Endothelial cell of umbilical vein (primary cell): Measurements from ENCODE around the gene TBC1D8. TPM values are rescaled to one million over a fixed set of nuclear protein-coding genes. Genes with fewer than 3 reads are reported as not detected.

ENCODE experiments used
- BruUV-seq: library from RNA; stranded (reverse); fragments of 400-500 nt; replicated peaks from 2 replicates; lab custom pipeline; 2021; lab: Mats Ljungman, UMichigan
- CTCF ChIA-PET: fragments of 300-600, 350-600 bp; sonication (Branson Sonifier 250); formaldehyde crosslinking; loops from one replicate; lab custom pipeline; 2021; ENCODE audit warnings: antibody characterized with exemption, inconsistent platforms; lab: Charles Lee
- POLR2A ChIA-PET: fragments of 300-600, 350-600 bp; sonication (Branson Sonifier 250); formaldehyde crosslinking; loops from one replicate; lab custom pipeline; 2021; ENCODE audit warnings: antibody characterized with exemption, inconsistent platforms; lab: Charles Lee
- DNase-seq: peaks from one replicate; pipeline ENCODE4 v3.0.0-alpha.2; 2011; ENCODE audit warnings: low read depth, low spot score
- FAIRE-seq: peaks from 2 replicates; lab custom pipeline; 2011; peaks lifted over from hg19 to GRCh38; lab: Jason Lieb, UNC
- H2AFZ ChIP-seq: 2 replicates; pipeline ENCODE4 v1.6.0; 2012; ENCODE audit warnings: low read depth, low read length, control low read depth, inconsistent platforms
- H3K27ac ChIP-seq: 2 replicates; pipeline ENCODE4 v1.5.1; 2011; ENCODE audit warnings: low read depth, mild to moderate bottlenecking, control low read depth, low read length, moderate library complexity; ENCODE audit not compliant: insufficient read depth
- H3K27me3 ChIP-seq, 2 experiments: 2 replicates each; pipeline versions ENCODE4 v1.6.0 to v1.6.1; 2011; ENCODE audit warnings: low read length in 2 of 2, mixed read lengths in 1 of 2; ENCODE audit not compliant: control insufficient read depth in 2 of 2, insufficient read depth in 2 of 2
- H3K36me3 ChIP-seq, 2 experiments: 2 replicates in 1 of 2; 3 replicates in 1 of 2; pipeline ENCODE4 v1.5.1; 2011; ENCODE audit warnings: low read length in 2 of 2, mild to moderate bottlenecking in 1 of 2, moderate library complexity in 1 of 2; ENCODE audit not compliant: control insufficient read depth in 2 of 2, insufficient read depth in 2 of 2; ENCODE audit errors: extremely low read depth in 1 of 2
- H3K4me1 ChIP-seq: 3 replicates; pipeline ENCODE4 v1.5.1; 2011; ENCODE audit warnings: mild to moderate bottlenecking, low read length; ENCODE audit not compliant: control insufficient read depth, insufficient read depth; ENCODE audit errors: extremely low read depth
- H3K4me2 ChIP-seq: 2 replicates; pipeline ENCODE4 v1.6.1; 2011; ENCODE audit warnings: low read length, control low read depth, mixed read lengths; ENCODE audit not compliant: insufficient read depth
- H3K4me3 ChIP-seq, 3 experiments: fragments of 200-600 bp in 1 of 3; sonication (generic), shearing (Covaris generic) in 1 of 3; replicated peaks in 1 of 3; 2 replicates each; pipeline ENCODE4 v1.5.1; 2011 to 2016; ENCODE audit warnings: control low read depth in 3 of 3, low read length in 3 of 3, mild to moderate bottlenecking in 2 of 3, inconsistent platforms in 1 of 3, low read depth in 1 of 3, moderate library complexity in 1 of 3; ENCODE audit not compliant: insufficient read depth in 1 of 3
- H3K79me2 ChIP-seq: 2 replicates; pipeline ENCODE4 v1.6.0; 2012; ENCODE audit warnings: low read length, inconsistent platforms; ENCODE audit not compliant: control insufficient read depth, insufficient read depth
- H3K9ac ChIP-seq: replicated peaks from 2 replicates; pipeline ENCODE3; 2011; ENCODE audit warnings: low read length, control low read depth; ENCODE audit not compliant: insufficient read depth; ENCODE audit errors: extremely low read depth
- H3K9me1 ChIP-seq: replicated peaks from 3 replicates; pipeline ENCODE4 v1.6.0; 2011; ENCODE audit warnings: mild to moderate bottlenecking, low read length; ENCODE audit not compliant: control insufficient read depth, insufficient read depth; ENCODE audit errors: extremely low read depth
- H3K9me3 ChIP-seq: replicated peaks from 2 replicates; pipeline ENCODE4 v1.5.1; 2012; ENCODE audit warnings: low read length, inconsistent platforms; ENCODE audit not compliant: control insufficient read depth, insufficient read depth
- H4K20me1 ChIP-seq: replicated peaks from 2 replicates; pipeline ENCODE3; 2011; ENCODE audit warnings: mild to moderate bottlenecking, low read length; ENCODE audit not compliant: control insufficient read depth, insufficient read depth; ENCODE audit errors: extremely low read depth
- CTCF ChIP-seq, 2 donors: IDR thresholded peaks; 1 replicate in 1 of 2; 2 replicates in 1 of 2; pipeline ENCODE4 v1.5.1; 2011; ENCODE audit warnings: low read length in 2 of 2, mild to moderate bottlenecking in 2 of 2, moderate library complexity in 2 of 2, control low read depth in 1 of 2, inconsistent platforms in 1 of 2, low read depth in 1 of 2; ENCODE audit not compliant: insufficient read depth in 1 of 2; ENCODE audit errors: extremely low read depth in 1 of 2
- EZH2 ChIP-seq: IDR thresholded peaks from 2 replicates; pipeline ENCODE4 v1.6.1; 2012; ENCODE audit warnings: borderline replicate concordance, low read depth, mild to moderate bottlenecking, moderate library complexity, low read length, inconsistent platforms; ENCODE audit not compliant: severe bottlenecking
- FOS ChIP-seq: IDR thresholded peaks from 2 replicates; pipeline ENCODE4 v1.6.1; 2011; ENCODE audit warnings: mild to moderate bottlenecking, low read length, moderate library complexity, borderline replicate concordance; ENCODE audit not compliant: insufficient read depth
- GATA2 ChIP-seq: IDR thresholded peaks from 2 replicates; pipeline ENCODE4 v1.7.0; 2011; ENCODE audit warnings: low read depth, mild to moderate bottlenecking, moderate library complexity, mixed read lengths, low read length; ENCODE audit not compliant: insufficient read length, insufficient read depth
- JUN ChIP-seq: IDR thresholded peaks from 2 replicates; pipeline ENCODE4 v1.6.1; 2011; ENCODE audit warnings: borderline replicate concordance, low read depth; ENCODE audit not compliant: insufficient read length, insufficient read depth
- MYC ChIP-seq: IDR thresholded peaks from one replicate; pipeline ENCODE4 v1.6.1; 2011; ENCODE audit warnings: mild to moderate bottlenecking, low read depth, low read length
- POLR2A ChIP-seq: IDR thresholded peaks from 2 replicates; pipeline ENCODE4 v1.6.1; 2012; ENCODE audit warnings: low read depth, mild to moderate bottlenecking, control low read depth, low read length
- POLR2AphosphoS5 ChIP-seq: IDR thresholded peaks from 2 replicates; pipeline ENCODE4 v1.6.1; 2012; ENCODE audit warnings: low read depth, mild to moderate bottlenecking, control low read depth, low read length, moderate library complexity; ENCODE audit not compliant: insufficient read depth
- dilution Hi-C: fragments of 300-500 bp; cut with MboI; formaldehyde crosslinking; loops from one replicate; pipeline ENCODE4 v1.15.0; 2019; ENCODE audit warnings: low sequenced_read_pairs; ENCODE audit not compliant: extremely low pct_ligation_motif_present
- intact Hi-C: fragments of 100-400 bp; cut with micrococcal nuclease; formaldehyde crosslinking; loops from one replicate; pipeline ENCODE4 v1.10.0; 2022
- polyA plus RNA-seq, 4 experiments: library from polyadenylated mRNA; depleted of rRNA in 3 of 4; stranded (reverse) in 3 of 4; unstranded in 1 of 4; fragments of >200 nt; gene quantifications; 2 replicates each; pipeline versions ENCODE4 v1.2.1 to v1.2.3, GENCODE V29; 2011 to 2012; ENCODE audit warnings: missing spikeins in 1 of 4
- total RNA-seq: library from RNA; stranded (reverse); gene quantifications from 2 replicates; pipeline ENCODE4 v1.2.3, GENCODE V29; 2021
- TF ChIP-seq, protein P1 (sequence below): IDR thresholded peaks from 2 replicates; pipeline ENCODE4 v1.6.1; 2011; ENCODE audit not compliant: insufficient read depth, insufficient read length

Gene TBC1D8
- total and polyA plus RNA-seq, 2 donors (not counting 3 experiments of a cell fraction or from before 2014, with no cell fraction given), result 28.5 to 32.1 TPM

DNA sequence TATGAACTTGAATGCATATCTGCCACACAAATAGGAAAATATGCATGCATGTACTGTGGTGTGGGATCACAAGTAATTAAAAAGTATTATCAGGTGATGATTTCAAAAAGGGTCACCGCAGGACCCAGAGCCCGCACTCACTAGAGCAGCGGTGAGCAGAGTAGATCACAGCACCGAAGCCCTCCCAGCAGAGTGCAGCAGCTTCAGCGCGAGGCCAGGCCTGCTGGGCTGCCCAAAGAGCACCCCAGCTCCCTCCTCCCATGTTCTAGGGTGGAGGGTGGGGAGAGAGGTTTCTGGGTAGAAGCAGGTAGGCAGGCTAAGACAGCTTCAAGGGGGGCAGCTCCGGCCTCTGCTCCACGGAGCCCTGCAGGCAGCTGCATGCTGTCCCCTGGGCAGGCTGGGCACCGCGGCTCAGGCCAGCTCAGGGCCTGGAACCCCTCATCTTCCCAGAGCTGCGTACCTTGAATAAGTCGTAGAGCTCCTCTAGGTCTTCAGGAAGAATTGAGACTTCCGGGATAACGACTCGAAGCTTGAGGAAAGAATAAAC, 124.2 kb downstream of the TBC1D8 start:
- H4K20me1 ChIP-seq, result no peaks in the 10 kb centered on the region
- no peaks in the 10 kb centered on the region for H3K9me1 ChIP-seq
- BruUV-seq, result no TSS peak
- no peak overlapping the region for H3K27ac ChIP-seq
- no peak overlapping the region for H3K4me3 ChIP-seq
- no peaks in the 10 kb centered on the region for H3K9me3 ChIP-seq
- no peak overlapping the region for H3K4me2 ChIP-seq
- no peaks in the 10 kb centered on the region for H3K27me3 ChIP-seq
- CTCF ChIA-PET, result interaction anchor here (0.6 to 2.2 kb wide), 6 partner anchors 9 to 191 kb away, joined by 3 to 12 read pairs (median 6); no protein-coding TSS in a partner anchor
- H2AFZ ChIP-seq, result no peak overlapping the region
- dilution Hi-C loops (loop anchor here (25.0 kb wide), 1 partner anchor 185 kb away; no protein-coding TSS in a partner anchor), intact Hi-C loops (no loop called here)
- H3K79me2 ChIP-seq, result no peaks in the 10 kb centered on the region
- no peak overlapping the region for H3K9ac ChIP-seq
- FAIRE-seq (no peak), DNase-seq (no peak)
- no peaks in the 10 kb centered on the region for H3K4me1 ChIP-seq
- POLR2A ChIA-PET, result interaction anchor here (0.5 kb wide), 1 partner anchor 749 kb away, joined by 8 read pairs; no protein-coding TSS in a partner anchor
- H3K36me3 ChIP-seq, result peaks cover 12 to 16% of the 10 kb centered on the region in 2 experiments
- TF ChIP-seq GATA2 (no peak), FOS (no peak), JUN (no peak), MYC (no peak), CTCF (IDR thresholded peaks at IDR 0.05; ENCODE audit: extremely low read depth in 1 of 2, insufficient read depth in 1 of 2, low read depth in 1 of 2, low read length in 2 of 2) (no peak), POLR2AphosphoS5 (no peak), EZH2 (no peak), POLR2A (no peak)
- TF ChIP-seq, protein P1, sequence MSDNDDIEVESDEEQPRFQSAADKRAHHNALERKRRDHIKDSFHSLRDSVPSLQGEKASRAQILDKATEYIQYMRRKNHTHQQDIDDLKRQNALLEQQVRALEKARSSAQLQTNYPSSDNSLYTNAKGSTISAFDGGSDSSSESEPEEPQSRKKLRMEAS, result no peak
